ENCODE results near the gene NRF1. TPM values are rescaled to one million over a fixed set of nuclear protein-coding genes. Genes with fewer than 3 reads are reported as not detected.
"Not testable (repeated sequence)": the region's sequence is repeated elsewhere in the genome, so short reads cannot be mapped to it uniquely, and the experiment has no call there.

Gene NRF1
- total and polyA plus RNA-seq, 2 of the 13 experiments (the other 11 are each of a cell fraction or from before 2014, with no cell fraction given) = 9.3 to 10.1 TPM

- 66% methylated on average over 4 of the region's 4 CpGs for WGBS (ENCODE audit: low lambda C conversion rate)
- H3K27me3 ChIP-seq (ENCODE audit: control insufficient read depth in 1 of 2, insufficient read depth in 2 of 2, low read length in 2 of 2) = no peaks in the 10 kb centered on the region
- TF ChIP-seq GFI1 (CRISPR knock-in tag; IDR thresholded peaks at IDR 0.05; ENCODE audit: borderline replicate concordance) (no peak), POGZ (CRISPR knock-in tag; IDR thresholded peaks at IDR 0.05) (no peak), ZNF609 (CRISPR knock-in tag; IDR thresholded peaks at IDR 0.05; ENCODE audit: borderline replicate concordance) (no peak), E2F5 (CRISPR knock-in tag; conservative IDR thresholded peaks at IDR 0.05) (no peak), ZNF143 (CRISPR knock-in tag; IDR thresholded peaks at IDR 0.05) (no peak), ZNF556 (CRISPR knock-in tag; IDR thresholded peaks at IDR 0.05; ENCODE audit: borderline replicate concordance) (no peak), HINFP (CRISPR knock-in tag; IDR thresholded peaks at IDR 0.05; ENCODE audit: low read depth) (no peak)
- no peaks in the 10 kb centered on the region for H4K20me1 ChIP-seq (ENCODE audit: insufficient read depth, low read length)
- no peak overlapping the region for H3K27ac ChIP-seq (ENCODE audit: extremely low read length, insufficient read depth, low read length)
- no peak overlapping the region for H3K4me3 ChIP-seq (replicated peaks in 1 of 3; ENCODE audit: insufficient read depth in 1 of 3, low read depth in 2 of 3, low read length in 3 of 3)
- no TSS peak for BruUV-seq (replicated peaks)
- H2AFZ ChIP-seq (ENCODE audit: low read length) = no peak overlapping the region
- no peaks in the 10 kb centered on the region for H3K36me3 ChIP-seq (replicated peaks in 1 of 2; ENCODE audit: control insufficient read depth in 1 of 2, insufficient read depth in 2 of 2, low read length in 2 of 2)
- no peak for FAIRE-seq
- intact Hi-C loops (cut with micrococcal nuclease; ENCODE audit: unreplicated experiment) = no loop called here
- H3K79me2 ChIP-seq (ENCODE audit: insufficient read depth, low read length) = no peaks in the 10 kb centered on the region
- peaks cover 5% of the 10 kb centered on the region for H3K9me3 ChIP-seq (ENCODE audit: low read length)
- peaks cover 6% of the 10 kb centered on the region; the same call in 1 of the 2 replicates for H3K4me1 ChIP-seq (ENCODE audit: insufficient read depth, low read length)
- no peak overlapping the region for H3K4me2 ChIP-seq (ENCODE audit: low read depth, low read length)
- DNase-seq (ENCODE audit: low spot score) = no peak
- H3K9ac ChIP-seq (ENCODE audit: insufficient read depth, low read depth, low read length) = no peak overlapping the region
- ChIA-PET CTCF (ENCODE audit: low intra/inter-chr PET ratio, low total read pairs) (no interaction called here), POLR2A (no interaction called here)
- in situ Hi-C loops (cut with HindIII; ENCODE audit: extremely low pct_ligation_motif_present, low pct_unique_long_range_greater_than_20kb) = no loop called here
- no peak for ATAC-seq
These were observed 19.7 kb upstream of the NRF1 start for GRCh38 chr7:129591868-129592267.

GRCh38 chr7:129596386-129596785 lies 15.1 kb upstream of the NRF1 start:
- H3K9ac ChIP-seq (ENCODE audit: insufficient read depth, low read depth, low read length); H3K79me2 ChIP-seq (ENCODE audit: insufficient read depth, low read length); BruUV-seq (replicated peaks); FAIRE-seq; in situ Hi-C loops (cut with HindIII; ENCODE audit: extremely low pct_ligation_motif_present, low pct_unique_long_range_greater_than_20kb); POLR2A ChIA-PET; H3K9me3 ChIP-seq (ENCODE audit: low read length); H3K36me3 ChIP-seq (replicated peaks in 1 of 2; ENCODE audit: control insufficient read depth in 1 of 2, insufficient read depth in 2 of 2, low read length in 2 of 2); H3K4me3 ChIP-seq (replicated peaks in 1 of 3; ENCODE audit: insufficient read depth in 1 of 3, low read depth in 2 of 3, low read length in 3 of 3); H3K27ac ChIP-seq (ENCODE audit: extremely low read length, insufficient read depth, low read length); H4K20me1 ChIP-seq (ENCODE audit: insufficient read depth, low read length); H2AFZ ChIP-seq (ENCODE audit: low read length); intact Hi-C loops (cut with micrococcal nuclease; ENCODE audit: unreplicated experiment); DNase-seq (ENCODE audit: low spot score); H3K4me1 ChIP-seq (ENCODE audit: insufficient read depth, low read length); H3K4me2 ChIP-seq (ENCODE audit: low read depth, low read length); CTCF ChIA-PET (ENCODE audit: low intra/inter-chr PET ratio, low total read pairs); ATAC-seq; H3K27me3 ChIP-seq (ENCODE audit: control insufficient read depth in 1 of 2, insufficient read depth in 2 of 2, low read length in 2 of 2): not testable (repeated sequence)
- WGBS (ENCODE audit: low lambda C conversion rate) = 42% methylated on average over 6 of the region's 6 CpGs
